NCI-H345 treated with DMSO at 0.1 percent for 48 hours (cell line): ENCODE results near the gene PDGFA.

Experiments
- DNase-seq: peaks from one replicate; lab custom pipeline; 2025; ENCODE audit not compliant: unreplicated experiment; lab: John Stamatoyannopoulos, UW

Gene PDGFA

DNA sequence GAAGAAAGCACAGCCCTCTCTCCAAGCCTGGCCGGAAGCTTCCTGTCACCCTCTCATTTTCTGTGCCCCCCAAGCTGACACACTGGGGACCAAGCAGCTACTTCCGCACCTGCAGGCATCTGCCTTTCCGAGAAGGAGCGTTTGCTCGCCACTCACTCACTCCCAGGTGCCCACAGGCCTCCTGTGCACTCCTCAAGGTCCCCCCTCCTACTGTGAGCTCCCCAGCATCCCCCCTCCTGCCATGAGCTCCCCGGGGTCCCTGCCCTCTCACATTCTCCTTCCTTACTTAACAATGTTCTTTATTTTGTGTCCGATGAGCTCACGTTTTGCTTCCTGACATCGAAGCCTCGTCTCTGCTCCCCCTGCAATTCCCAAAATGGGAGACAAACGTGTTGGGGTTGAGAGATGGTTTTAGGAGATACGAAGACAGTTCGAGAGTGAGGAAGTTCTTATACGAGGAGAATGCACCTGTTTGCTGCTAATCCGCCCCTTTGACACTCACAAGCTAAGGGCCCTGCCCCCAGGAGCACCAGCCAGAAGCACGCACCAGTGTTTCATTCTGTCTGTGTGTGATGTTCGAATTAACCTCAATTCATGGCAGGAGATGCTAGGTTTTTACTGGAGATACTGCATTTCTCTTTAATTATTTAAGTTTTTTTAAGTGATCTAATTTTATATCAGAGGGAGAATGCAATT, 70.2 kb downstream of the PDGFA start:
- DNase-seq, result no peak

DNA sequence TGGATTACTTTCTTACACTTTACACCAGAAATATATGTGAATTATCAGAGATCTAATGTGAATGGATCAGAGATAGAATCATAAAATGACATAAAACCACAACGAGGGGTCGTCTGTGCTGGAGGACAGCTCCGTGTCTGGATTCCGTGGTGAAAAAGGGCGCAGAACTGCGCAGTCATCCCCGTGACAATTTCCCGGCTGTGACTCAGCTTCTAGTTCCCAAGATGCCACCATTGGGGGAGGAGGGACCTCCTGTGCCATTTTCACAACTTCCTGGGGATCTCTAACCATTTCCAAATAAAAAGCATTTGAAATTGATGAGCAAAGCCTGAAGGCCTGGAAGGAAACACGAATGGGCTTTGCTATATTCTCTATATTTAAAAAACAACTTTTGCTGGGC, 72.1 kb downstream of the PDGFA start:
- DNase-seq, result no peak
